HG03439 (cell line): ENCODE measurements around the gene LCTL.
A peak's percentile ranks its signal among the peaks of the same experiment; 100 is the strongest.

Experiments
- ATAC-seq: cut with Tn5 transposase; IDR thresholded peaks from one replicate; pipeline ENCODE4 v1.9.1; 2021; ENCODE audit warnings: mild to moderate bottlenecking, moderate library complexity; ENCODE audit not compliant: unreplicated experiment

Gene LCTL

DNA sequence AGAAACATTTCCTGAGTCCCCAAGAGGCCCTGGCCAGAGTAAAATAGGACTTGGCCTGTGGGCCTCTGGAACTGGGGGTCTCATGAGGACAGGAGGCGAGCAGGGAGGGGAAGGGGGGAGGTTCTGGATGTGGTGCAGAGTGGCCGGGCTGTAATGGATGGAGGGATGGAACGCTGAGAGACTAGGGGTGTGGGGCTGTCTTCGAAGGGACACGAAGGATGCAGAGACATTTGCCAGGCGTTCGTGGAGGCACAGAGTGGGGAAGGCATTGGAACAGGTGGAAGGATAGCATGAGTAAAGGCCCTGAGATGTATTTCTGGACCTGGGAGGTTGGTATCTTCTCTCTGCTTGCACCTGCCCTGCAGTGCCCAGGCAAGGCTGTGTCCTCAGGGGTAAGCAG is 2.1 kb upstream of the LCTL start:
- ATAC-seq = no peak

DNA sequence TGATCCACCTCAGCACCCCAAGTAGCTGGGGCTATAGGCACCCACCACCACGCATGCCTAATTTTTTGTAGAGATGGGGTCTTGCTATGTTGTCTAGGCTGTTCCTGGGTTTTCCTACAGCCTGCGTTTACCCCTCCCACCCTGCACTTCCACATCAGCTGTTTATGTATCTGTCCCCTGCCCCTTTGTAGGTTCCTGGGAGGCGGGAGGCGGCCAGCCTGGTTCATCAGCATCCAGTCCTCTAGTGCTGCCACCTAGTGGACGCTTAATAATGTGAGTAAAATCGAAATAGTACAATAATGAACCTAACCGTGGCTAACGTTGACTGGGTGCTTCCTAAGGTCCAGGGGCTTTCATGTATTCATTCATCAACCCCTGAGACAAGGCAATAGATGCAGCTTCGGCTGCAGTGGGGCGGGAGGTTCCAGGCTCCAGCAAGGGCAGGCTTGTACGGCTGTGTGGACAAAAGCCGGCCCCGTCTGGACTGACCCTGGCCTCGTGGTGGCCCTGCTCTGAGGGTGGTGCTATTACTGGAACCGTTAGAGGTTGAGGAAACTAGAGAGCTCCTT is 1.2 kb upstream of the LCTL start:
- ATAC-seq = no peak

DNA sequence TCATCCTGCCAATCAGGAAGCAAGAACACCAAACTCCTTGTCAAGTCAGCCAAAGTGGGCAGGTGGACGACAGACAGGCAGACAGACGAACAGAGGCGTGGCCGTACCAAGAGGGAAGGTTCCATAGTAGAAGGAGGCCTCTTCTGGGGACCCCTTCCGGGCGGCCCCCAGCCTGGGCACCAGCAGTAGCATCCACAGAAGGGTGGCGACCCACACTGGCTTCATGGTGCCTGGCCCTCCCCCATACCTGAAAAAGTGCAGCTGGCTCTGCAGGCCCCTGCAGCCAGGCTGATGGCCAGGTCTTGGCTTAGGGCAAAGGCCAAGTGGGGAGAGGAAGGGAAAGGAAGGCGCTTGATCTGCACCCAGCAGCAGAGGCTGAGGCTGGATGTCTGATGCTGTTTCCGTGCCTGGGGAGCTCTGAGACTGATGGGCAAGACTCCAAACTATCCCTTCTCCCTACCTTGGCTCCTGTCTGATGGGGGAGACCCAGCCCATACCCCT is 607 bp downstream of the LCTL start:
- no peak for ATAC-seq

DNA sequence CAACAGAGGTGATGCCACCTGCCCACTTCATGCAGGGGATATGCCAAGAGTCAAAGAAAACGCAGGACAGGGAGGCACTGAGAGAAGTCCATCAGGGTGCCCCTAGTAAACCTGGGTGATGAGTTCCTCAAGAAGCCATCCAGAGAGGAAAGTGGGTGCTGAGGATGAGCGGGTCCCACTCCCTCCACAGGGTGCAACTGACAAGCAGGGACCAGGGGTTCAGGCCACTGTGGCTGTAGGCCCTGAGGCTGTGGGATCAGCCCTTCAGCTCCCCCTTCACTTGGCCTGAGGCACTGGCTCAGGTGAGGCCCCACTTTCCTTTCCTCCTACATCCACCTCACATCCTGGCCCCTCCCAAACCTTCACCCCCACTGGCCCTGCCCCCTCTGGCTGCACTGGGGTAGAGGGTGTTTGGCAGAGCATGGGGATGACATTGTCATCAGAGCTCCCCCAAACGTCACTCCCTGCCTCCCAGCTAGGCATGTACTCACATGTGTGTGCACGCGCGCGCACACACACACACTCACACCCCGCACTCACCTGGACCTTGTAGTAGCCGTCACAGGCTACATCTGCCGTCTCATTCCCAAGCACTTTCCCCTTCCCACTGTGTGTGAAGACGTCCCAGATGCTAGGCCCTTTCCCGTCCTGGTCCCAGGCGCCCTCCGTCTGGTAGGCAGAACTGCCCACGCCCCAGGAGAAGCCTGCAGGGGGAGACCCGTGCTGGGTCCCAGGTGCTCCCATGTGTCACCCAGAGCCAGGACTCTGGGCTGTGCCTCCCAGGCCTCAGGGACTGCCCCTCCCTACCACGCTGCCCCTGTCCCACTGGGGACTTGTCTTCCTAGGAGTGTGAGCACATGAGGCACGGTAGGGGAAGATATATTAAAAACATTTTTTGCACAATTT is 1.4 kb downstream of the LCTL start:
- ATAC-seq = no peak

DNA sequence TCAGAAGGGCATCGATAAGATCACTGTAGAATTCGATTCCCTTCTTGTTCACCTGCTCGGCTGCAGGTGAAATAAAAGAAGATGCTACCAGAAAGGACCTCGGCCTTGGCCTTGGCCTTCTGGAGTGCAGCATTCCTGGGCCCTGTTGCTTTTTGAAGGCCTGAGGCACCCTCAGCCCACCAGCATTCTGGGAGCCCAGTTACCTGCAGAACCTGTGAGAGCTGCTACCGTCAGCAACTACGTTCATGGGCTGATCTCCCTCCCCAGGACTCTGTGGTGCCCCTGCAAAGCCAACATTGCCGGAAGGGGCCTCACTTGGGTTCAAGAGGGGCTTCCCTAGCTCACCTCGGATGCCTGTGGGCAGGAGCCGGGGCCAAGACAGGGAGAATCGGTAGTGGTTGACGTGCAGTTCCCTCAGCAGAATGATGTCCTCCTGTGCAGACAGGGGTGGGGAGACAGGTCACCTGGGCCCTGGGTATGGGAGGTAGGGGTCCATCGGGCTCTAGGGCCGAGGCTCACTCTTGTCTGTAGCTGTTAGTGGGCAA is 2.2 kb downstream of the LCTL start:
- ATAC-seq = no peak

DNA sequence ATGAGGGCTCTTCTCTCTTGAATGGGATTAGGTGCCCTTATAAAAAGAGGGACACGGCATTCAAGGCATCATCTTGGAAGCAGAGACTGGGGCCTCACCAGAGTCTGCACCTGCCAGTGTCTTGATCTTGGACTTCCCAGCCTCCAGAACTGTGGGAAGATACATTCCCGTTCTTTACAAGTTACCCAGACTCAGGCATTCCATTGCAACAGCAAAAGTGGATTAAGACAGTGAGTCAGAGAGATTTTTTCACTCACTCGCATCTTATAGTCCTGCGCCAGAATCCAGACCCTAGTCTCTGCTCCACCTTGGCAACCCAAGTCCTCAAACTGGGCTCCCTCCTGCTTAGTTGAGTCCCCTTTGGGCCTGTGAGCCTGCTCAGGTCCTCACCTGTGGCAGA is 2.7 kb downstream of the LCTL start:
- ATAC-seq = no peak

DNA sequence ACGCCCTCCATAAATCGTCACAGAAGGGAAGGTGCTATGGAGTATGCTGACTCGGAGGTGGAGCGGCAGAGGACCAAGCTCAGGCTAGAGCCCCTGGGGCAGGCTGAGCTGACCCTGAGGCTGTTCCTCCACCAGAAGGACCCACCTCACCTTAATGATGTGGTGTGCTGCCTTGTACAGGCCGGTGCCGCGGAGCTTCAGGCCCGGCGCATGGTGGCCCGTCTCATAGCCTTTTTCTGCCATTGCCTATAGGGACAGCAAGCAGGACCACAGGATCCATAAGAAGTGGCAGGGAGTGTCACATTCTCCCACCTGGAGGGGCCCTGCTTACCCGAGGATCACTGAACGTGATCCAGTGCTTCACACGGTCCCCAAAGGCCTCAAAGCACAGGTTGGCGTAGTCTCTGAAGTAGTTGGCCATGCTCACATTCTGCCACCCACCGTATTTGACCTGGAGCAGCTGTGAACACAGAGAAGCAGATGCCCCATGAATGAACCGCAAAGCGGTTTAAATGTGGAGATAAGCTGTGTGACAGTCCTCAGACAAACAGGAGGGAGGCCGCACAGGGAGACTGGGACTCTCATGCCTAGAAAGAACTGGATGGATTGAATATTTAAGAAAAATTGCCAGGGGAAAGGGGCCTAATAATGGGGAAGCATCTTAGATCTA is 4.8 kb downstream of the LCTL start:
- no peak for ATAC-seq

DNA sequence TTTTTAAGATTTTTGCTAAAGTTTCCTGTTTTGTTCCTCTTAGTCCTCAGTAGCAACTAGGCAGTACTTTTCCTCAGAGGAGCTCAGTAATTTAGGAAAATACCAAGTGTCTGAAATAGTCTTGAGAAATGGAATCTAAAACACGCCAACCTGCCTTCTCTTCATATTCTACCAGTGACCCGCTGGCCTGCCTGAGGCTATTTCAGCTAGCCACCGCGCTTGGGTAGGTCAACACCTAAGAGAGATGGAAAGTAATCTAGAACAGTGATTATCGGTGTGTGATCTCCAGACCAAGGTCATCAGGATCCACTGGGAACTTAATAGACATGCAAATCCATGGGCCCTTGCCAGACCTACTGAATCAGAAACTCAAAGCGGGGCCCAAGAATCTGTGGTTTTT is 7.5 kb downstream of the LCTL start:
- no peak for ATAC-seq

DNA sequence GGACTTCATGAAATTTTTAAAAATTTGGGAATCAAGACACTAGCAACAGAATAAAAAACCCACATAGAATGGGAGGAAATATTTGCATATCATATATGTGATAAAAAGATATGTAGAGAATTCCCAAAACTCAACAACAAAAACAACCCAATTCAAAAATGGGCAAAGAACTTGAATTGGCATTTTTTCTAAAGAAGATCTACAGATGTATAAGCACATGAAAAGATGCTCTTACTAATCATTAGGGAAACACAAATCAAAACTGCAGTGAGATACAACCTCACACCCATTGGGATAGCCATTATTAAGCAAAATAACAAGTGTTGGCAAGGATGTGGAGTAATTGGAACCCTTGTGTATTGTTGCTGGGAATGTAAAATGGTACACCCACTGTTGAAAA is 10.1 kb downstream of the LCTL start:
- no peak for ATAC-seq

DNA sequence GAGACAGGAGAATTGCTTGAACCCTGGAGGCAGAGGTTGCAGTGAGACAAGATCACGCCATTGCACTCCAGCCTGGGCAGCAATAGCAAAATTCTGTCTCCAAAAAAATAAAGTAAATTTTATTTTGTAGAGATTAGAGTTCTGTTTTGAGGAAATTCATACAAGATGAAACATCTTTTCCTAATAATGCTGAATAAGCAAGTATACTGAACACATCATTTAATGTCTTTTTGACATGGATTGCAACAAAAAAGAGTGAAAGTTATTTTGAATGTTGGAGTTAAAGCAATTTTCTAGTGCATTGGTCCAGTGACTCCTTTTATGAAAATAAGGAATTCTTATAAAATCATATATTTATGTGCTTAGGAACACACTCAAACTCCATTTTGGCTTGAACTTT is 20.5 kb downstream of the LCTL start:
- no peak for ATAC-seq

DNA sequence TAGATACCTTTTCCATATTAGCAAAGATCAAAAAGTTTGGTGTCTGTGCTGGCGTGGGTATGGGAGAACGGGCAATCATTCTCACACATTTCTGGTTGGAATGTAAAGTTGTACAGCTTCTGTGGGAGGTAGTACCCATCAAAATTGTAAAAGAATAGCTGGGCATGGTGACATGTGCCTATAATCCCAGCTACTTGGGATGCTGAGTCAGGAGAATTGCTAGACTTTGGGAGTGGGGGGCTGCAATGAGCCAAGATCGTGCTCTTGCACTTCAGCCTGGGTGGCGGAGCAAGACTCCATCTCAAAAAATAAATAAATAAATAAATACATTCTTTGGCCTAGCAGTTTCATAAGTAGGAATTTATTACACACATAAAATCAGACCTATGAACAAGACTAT is 22.9 kb downstream of the LCTL start:
- no peak for ATAC-seq

DNA sequence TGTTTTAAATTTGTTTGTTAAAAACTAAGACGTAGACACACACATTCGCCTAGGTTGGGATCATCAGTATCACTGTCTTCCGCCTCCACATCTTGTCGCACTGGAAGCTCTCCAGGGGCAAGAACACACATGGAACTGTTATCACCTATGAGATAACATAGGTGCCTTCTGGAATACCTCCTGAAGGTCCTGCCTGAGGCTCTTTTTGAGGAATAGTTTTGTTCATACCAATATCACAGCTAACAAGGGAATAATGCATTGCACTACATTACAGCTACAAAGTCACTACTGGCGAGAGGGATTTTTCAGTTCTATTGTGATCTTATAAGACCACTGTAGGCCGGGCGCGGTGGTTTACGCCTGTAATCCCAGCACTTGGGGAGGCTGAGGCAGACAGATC is 30.7 kb downstream of the LCTL start:
- ATAC-seq = no peak

DNA sequence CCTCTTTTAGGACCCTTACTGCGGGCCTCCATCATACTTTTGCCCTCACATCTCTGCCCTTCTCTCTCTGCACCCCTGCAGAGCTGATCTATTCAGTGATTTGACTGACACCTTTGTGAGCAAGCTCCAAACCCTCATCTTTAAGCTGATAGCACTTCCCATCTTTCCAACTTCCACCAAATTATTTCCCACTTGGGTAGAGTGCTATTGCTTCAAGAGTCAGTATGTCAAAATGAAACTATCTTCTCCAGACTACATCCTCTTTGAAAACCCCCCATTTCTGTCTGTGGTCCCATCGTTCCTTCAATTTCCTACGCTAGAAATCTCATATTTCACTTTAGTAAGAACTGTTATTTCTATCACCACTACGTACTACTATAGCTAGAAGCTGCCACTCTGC is 41.0 kb downstream of the LCTL start:
- no peak for ATAC-seq

DNA sequence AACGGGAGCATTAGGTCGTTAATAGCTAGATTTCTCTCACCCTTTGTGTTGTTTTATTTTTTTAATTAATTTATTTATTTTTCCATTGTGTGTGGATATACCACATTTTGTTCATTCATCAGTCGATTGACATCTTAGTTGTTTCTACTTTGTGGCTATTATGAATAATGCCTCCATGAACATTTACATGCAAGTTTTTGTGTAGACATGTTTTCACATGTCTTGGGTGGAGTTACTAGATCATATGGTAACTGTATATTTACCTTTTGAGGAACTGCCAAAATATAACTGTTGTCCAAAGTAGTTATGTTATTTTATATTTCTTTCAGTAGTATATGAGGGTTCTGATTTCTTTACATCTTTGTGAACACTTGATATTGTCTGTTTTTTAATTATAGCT is 41.9 kb downstream of the LCTL start:
- no peak for ATAC-seq

DNA sequence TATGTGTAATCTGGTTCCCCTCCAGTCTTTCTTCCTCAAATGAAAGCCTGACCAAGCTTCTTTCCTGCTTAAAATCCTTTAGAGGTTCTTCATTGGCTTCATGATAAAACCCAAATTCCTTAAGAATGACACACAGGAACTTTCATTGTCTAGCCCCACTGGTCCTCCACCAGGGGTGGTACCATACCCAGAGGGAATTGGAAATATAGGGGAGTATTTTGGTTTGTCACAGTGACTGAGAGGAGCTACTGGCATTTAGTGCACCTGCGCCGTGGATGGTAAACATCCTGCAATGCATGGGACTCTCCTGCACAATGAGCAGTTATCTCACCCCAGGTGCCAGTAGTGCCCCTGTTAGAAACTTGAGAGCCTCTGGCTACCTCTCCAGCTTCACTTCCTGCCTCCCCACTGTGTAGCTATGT is 49.9 kb downstream of the LCTL start:
- no peak for ATAC-seq

DNA sequence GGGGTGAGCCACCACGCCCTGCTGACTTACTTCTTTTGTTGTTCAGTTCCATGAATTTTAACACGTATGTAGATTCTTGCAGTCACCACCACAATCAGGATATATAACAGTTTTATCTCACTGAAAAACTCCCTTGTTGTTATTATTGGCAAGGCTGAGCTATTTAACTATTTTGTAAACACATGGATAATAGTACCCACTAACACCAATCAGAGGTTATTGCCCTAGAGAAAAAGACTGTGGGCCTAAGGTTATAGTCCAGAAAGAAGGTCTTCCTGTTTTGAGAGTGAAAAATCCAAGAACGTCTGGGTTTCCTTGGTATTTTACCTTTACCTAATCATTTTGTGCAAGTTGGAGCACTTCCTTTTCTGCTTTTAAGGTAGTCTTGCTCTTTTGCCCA is 51.2 kb downstream of the LCTL start:
- ATAC-seq = no peak

DNA sequence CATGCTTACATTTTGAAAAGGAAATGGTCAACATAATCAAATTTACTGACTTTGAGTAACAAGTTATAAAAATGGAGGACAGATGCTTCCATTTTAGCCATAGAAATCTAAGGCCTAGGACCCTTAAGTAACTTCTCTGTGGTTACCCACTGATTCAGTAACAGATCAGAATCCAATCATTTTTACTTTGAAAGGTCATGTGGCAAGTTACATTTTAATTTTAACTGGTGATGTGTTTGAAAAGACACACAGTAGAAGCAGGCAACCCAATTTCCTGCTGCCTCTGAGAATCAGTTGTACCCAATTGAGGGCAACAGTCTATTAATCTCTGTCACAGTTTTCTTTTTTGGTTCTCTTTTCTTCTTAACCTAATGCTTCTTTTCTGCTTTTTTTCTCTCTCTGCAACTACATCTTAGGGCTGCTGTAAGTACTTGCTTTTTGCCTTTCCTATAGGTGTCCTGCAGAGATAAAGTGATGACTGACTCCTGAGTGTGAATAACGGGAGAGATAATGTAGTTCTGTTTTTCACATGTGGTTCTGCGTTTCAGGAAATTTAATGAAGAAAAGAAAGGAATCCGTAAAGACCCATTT is 57.4 kb downstream of the LCTL start:
- no peak for ATAC-seq

DNA sequence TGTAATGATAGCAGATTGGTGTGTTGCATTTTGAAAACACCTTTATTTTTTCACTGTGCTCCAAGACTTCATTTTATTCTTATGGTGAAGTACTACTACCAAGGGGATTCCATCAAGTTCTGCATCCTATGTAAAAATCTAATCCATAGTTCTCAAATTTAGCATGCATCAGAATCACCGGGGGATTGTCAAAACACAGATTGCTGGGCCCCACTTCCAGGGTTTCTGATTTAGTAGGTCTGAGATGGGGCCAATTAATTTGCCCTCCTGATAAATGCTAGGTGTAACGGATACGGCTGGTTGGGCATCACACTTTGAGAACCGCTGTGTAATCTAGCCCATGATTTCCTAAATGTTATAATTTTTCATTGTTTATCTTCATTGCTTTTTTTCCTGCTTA is 60.0 kb downstream of the LCTL start:
- ATAC-seq = no peak

DNA sequence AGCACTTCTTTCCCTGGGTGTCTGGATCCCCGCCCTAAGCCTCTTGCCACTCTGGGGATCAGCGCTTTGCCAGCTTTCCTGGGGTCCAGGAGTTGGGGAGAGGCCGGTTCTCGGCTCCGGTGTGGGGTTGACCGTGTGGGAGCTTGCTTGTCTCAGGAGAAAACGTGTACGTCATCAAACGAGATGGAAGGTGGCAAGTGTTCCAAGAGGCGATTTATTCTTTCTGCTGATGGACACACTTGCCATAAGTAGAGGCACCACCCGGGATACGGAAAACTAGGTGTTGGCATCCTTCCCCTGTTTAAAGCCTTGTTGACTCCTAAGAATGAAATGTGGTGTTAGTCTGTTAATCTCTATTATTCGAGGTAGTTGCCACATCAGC is 60.4 kb downstream of the LCTL start:
- ATAC-seq = peak; percentile 19

DNA sequence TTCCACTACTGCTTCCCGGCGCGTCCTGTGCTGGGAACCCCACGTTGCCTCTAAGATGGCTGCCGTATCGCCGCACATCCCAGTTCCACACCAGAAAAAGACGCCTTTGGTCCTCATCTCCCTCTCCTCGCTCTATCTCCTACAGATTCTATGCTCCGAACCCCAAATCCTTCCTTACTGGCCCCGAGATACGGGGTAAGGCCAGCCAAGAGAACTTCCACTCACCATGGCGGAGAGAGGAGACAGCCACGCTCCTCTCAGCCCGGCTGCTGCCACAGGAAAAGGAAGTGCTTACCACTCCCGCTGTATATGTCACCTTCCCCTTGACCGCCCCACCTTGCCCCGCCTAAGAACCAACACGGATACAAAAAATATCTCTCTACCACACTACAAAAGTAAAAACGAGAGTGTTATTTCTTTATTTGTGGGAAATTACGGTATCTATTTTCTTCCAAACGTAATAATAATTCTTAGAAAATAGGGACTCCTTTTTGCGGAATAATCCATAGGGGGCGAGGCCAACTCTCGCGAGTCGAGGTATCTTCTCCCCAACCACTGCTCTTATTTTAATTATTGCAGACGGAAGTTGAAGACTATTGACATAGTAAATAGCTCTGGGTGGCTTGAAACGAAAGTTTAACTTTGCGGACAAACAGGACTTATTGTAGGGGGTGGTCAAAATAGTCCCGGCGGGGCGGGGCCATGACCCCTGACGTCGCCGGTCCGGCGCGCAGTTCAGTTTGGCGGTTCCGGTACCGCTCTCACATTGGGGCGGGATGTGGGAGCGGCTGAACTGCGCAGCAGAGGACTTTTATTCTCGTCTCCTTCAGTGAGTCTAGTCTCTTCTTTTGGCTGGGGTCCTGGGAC is 61.0 kb downstream of the LCTL start, which contains the start of the genes RPL4 and ZWILCH:
Gene RPL4 (minus strand): TSS at position 293 of the 867 bp plus-strand sequence. CDS start 65 bp downstream, at position 228.
Gene ZWILCH (plus strand): TSS at position 764 of the 867 bp plus-strand sequence. CDS start 13 bp downstream, at position 777.
- ATAC-seq = peak; percentile 73
